ENCODE data around the gene SIPA1L2.
A peak's percentile ranks its signal among the peaks of the same experiment; 100 is the strongest.

SIPA1L2 gene

DNA sequence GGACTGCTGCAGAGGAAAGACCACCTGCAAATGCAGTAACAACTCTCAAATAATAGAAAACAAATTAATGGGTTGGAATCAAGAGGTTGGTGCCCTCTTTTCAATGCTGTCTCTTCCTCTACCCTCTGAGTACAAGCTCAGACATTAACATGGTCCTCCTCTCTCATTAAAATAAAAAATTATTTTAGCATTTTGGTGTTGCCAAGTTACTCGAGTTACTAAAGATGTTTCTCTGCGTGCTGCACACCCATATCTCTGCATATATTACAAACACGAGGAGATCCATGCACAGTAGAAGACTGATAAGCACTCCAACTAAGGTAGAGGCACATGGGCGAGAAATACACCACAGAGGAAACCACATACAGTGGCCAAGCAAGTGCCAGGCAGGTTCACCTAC, 21.5 kb downstream of the SIPA1L2 start:
- H3K23ac ChIP-seq (ENCODE audit: low read depth, low read length, poor library complexity) = no peak overlapping the region
- H3K14ac ChIP-seq (ENCODE audit: low read length) = no peak overlapping the region
- DNase-seq (ENCODE audit: low spot score) = no peak
- no peak overlapping the region for H3K9ac ChIP-seq (ENCODE audit: low read depth, low read length, poor library complexity)
- no CpG with 5 or more reads among the region's 4 CpGs for WGBS, 2 donors (ENCODE audit: extremely low coverage in 2 of 2, insufficient read length in 2 of 2, insufficient replicate concordance in 1 of 2)
- peaks cover 1 to 13% of the 10 kb centered on the region in 2 donors for H3K9me3 ChIP-seq (replicated peaks in 1 of 2; ENCODE audit: control insufficient read depth in 2 of 2, insufficient read depth in 1 of 2, low read depth in 1 of 2, low read length in 2 of 2)
- H3K18ac ChIP-seq (ENCODE audit: low read length) = no peak overlapping the region
- no peak overlapping the region for H3K4me3 ChIP-seq (ENCODE audit: low read length in 2 of 2)
- peaks cover 5% of the 10 kb centered on the region for H3K79me1 ChIP-seq (ENCODE audit: low read depth, low read length)
- H2BK12ac ChIP-seq (ENCODE audit: low read length) = no peak overlapping the region
- H3K36me3 ChIP-seq (replicated peaks in 1 of 2; ENCODE audit: control insufficient read depth in 2 of 2, insufficient read depth in 2 of 2, low read length in 2 of 2) = peaks cover 4 to 80% of the 10 kb centered on the region in 2 donors
- H2AFZ ChIP-seq (ENCODE audit: low read length) = no peak overlapping the region
- no peak overlapping the region for H4K91ac ChIP-seq (ENCODE audit: low read depth, low read length, poor library complexity)
- H2BK120ac ChIP-seq (ENCODE audit: low read depth, low read length) = no peak overlapping the region
- no peak overlapping the region for H2AK5ac ChIP-seq (ENCODE audit: low read depth, low read length)
- H2BK5ac ChIP-seq (ENCODE audit: low read length) = no peak overlapping the region
- peaks cover 3 to 4% of the 10 kb centered on the region in 2 donors for H3K4me1 ChIP-seq (ENCODE audit: control insufficient read depth in 2 of 2, insufficient read depth in 1 of 2, low read depth in 1 of 2, low read length in 2 of 2)
- H4K8ac ChIP-seq (ENCODE audit: low read depth, low read length) = no peak overlapping the region
- no peaks in the 10 kb centered on the region for H3K27me3 ChIP-seq (ENCODE audit: control insufficient read depth in 3 of 3, insufficient read depth in 3 of 3, low read depth in 1 of 3, low read length in 3 of 3)
- H2BK15ac ChIP-seq (ENCODE audit: low read length) = no peak overlapping the region
- no peak overlapping the region for H3K4me2 ChIP-seq (ENCODE audit: insufficient read depth, low read length, poor library complexity, severe bottlenecking)
- no peak overlapping the region for H3K4ac ChIP-seq (ENCODE audit: low read length)
- H3K27ac ChIP-seq (replicated peaks; ENCODE audit: low read length) = no peak overlapping the region

DNA sequence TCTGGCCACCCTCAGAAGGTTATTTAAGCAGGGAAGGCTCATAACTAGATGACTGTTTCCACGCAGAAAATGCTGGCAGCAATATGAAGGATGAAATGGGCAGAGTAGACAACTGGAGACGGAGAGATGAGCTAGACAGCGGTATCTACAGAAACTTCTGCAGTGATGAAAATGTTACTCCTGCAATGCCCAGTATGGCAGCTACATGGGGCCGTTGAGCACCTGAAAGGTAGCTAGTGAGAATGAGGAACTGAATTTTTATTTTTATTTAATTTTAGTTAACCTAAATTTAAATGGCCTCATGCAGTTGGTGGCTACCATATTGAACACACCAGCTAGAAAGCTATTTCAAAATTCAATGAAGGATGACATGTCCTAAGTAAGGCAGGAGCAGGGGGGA, 27.3 kb downstream of the SIPA1L2 start:
- no peaks in the 10 kb centered on the region for H3K27me3 ChIP-seq (ENCODE audit: control insufficient read depth in 3 of 3, insufficient read depth in 3 of 3, low read depth in 1 of 3, low read length in 3 of 3)
- H2BK5ac ChIP-seq (ENCODE audit: low read length) = no peak overlapping the region
- no peak overlapping the region for H2BK120ac ChIP-seq (ENCODE audit: low read depth, low read length)
- H2AFZ ChIP-seq (ENCODE audit: low read length) = no peak overlapping the region
- peaks cover 2 to 19% of the 10 kb centered on the region in 2 donors for H3K9me3 ChIP-seq (replicated peaks in 1 of 2; ENCODE audit: control insufficient read depth in 2 of 2, insufficient read depth in 1 of 2, low read depth in 1 of 2, low read length in 2 of 2)
- H2AK5ac ChIP-seq (ENCODE audit: low read depth, low read length) = no peak overlapping the region
- H3K4ac ChIP-seq (ENCODE audit: low read length) = no peak overlapping the region
- no peak overlapping the region for H3K4me2 ChIP-seq (ENCODE audit: insufficient read depth, low read length, poor library complexity, severe bottlenecking)
- H3K36me3 ChIP-seq (replicated peaks in 1 of 2; ENCODE audit: control insufficient read depth in 2 of 2, insufficient read depth in 2 of 2, low read length in 2 of 2) = peaks cover 2 to 69% of the 10 kb centered on the region in 2 donors
- no peak overlapping the region for H2BK12ac ChIP-seq (ENCODE audit: low read length)
- H4K91ac ChIP-seq (ENCODE audit: low read depth, low read length, poor library complexity) = no peak overlapping the region
- no peak overlapping the region for H3K9ac ChIP-seq (ENCODE audit: low read depth, low read length, poor library complexity)
- no peak overlapping the region for H3K27ac ChIP-seq (replicated peaks; ENCODE audit: low read length)
- H3K18ac ChIP-seq (ENCODE audit: low read length) = no peak overlapping the region
- H3K79me1 ChIP-seq (ENCODE audit: low read depth, low read length) = peaks cover 4% of the 10 kb centered on the region
- no peak overlapping the region for H3K4me3 ChIP-seq (ENCODE audit: low read length in 2 of 2)
- peaks cover 3 to 5% of the 10 kb centered on the region in 2 donors for H3K4me1 ChIP-seq (ENCODE audit: control insufficient read depth in 2 of 2, insufficient read depth in 1 of 2, low read depth in 1 of 2, low read length in 2 of 2)
- no peak overlapping the region for H3K14ac ChIP-seq (ENCODE audit: low read length)
- no peak overlapping the region for H2BK15ac ChIP-seq (ENCODE audit: low read length)
- H4K8ac ChIP-seq (ENCODE audit: low read depth, low read length) = no peak overlapping the region
- no CpG with 5 or more reads among the region's 4 CpGs for WGBS, 2 donors (ENCODE audit: extremely low coverage in 2 of 2, insufficient read length in 2 of 2, insufficient replicate concordance in 1 of 2)
- H3K23ac ChIP-seq (ENCODE audit: low read depth, low read length, poor library complexity) = no peak overlapping the region
- DNase-seq (ENCODE audit: low spot score) = no peak

DNA sequence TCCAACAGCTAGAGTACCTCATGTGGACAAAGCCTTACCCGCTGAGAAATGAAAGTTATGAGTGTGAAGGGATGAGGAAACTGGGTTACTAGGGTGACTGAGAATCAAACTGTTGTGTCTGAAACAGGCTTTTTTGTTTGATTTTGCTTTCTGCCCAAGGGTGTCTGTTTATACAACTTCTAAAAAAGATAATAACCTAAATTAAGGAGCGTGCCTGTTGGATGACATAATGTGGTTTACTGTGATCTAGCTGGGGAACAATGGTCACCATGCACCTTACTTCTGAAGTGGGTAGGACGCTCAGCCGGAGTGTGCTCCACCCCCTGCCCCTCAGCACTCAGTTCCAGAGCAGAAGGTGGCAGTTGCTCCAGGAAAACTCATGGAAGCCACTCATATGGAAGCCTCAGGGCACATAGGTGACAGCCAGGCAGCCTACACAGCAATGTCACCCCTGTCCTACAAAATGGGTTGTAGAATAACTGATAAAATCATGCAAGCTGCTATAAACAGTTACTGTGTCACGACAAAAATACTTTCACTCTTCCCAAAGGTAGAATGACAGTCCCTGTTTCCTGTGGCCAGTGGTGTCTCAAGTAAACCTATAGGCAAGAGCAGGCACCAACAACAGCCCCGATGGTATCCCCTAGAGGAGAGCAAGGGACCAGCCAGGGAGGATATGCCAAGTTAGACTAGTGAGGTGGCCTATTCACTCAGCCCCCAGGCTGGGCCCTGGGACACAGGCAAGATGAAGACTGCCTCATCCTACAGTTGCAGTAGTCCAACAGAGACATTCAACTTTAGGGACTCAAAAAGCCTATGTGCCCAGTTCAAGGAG, 29.3 kb downstream of the SIPA1L2 start:
- no peak overlapping the region for H4K8ac ChIP-seq (ENCODE audit: low read depth, low read length)
- no peak overlapping the region for H2BK5ac ChIP-seq (ENCODE audit: low read length)
- no peak overlapping the region for H3K4ac ChIP-seq (ENCODE audit: low read length)
- peaks cover 4% of the 10 kb centered on the region for H3K79me1 ChIP-seq (ENCODE audit: low read depth, low read length)
- H3K9me3 ChIP-seq (replicated peaks in 1 of 2; ENCODE audit: control insufficient read depth in 2 of 2, insufficient read depth in 1 of 2, low read depth in 1 of 2, low read length in 2 of 2) = peaks cover 2 to 19% of the 10 kb centered on the region in 2 donors
- no peak overlapping the region for H3K23ac ChIP-seq (ENCODE audit: low read depth, low read length, poor library complexity)
- H2BK12ac ChIP-seq (ENCODE audit: low read length) = no peak overlapping the region
- H4K91ac ChIP-seq (ENCODE audit: low read depth, low read length, poor library complexity) = no peak overlapping the region
- WGBS, 2 donors (ENCODE audit: extremely low coverage in 2 of 2, insufficient read length in 2 of 2, insufficient replicate concordance in 1 of 2) = no CpG with 5 or more reads among the region's 6 CpGs
- no peak overlapping the region for H2BK120ac ChIP-seq (ENCODE audit: low read depth, low read length)
- H2AK5ac ChIP-seq (ENCODE audit: low read depth, low read length) = peak overlapping the region; percentile 34
- no peak overlapping the region for H3K4me2 ChIP-seq (ENCODE audit: insufficient read depth, low read length, poor library complexity, severe bottlenecking)
- no peak overlapping the region for H3K18ac ChIP-seq (ENCODE audit: low read length)
- no peaks in the 10 kb centered on the region for H3K27me3 ChIP-seq (ENCODE audit: control insufficient read depth in 3 of 3, insufficient read depth in 3 of 3, low read depth in 1 of 3, low read length in 3 of 3)
- no peak for DNase-seq (ENCODE audit: low spot score)
- peaks cover 16 to 18% of the 10 kb centered on the region in 2 donors for H3K4me1 ChIP-seq (ENCODE audit: control insufficient read depth in 2 of 2, insufficient read depth in 1 of 2, low read depth in 1 of 2, low read length in 2 of 2)
- H3K27ac ChIP-seq (replicated peaks; ENCODE audit: low read length) = no peak overlapping the region
- H3K9ac ChIP-seq (ENCODE audit: low read depth, low read length, poor library complexity) = no peak overlapping the region
- no peak overlapping the region for H2AFZ ChIP-seq (ENCODE audit: low read length)
- H3K4me3 ChIP-seq (ENCODE audit: low read length in 2 of 2) = no peak overlapping the region
- H3K36me3 ChIP-seq (replicated peaks in 1 of 2; ENCODE audit: control insufficient read depth in 2 of 2, insufficient read depth in 2 of 2, low read length in 2 of 2) = peaks cover 2 to 56% of the 10 kb centered on the region in 2 donors
- peak overlapping the region; percentile 51 for H2BK15ac ChIP-seq (ENCODE audit: low read length)
- no peak overlapping the region for H3K14ac ChIP-seq (ENCODE audit: low read length)

GRCh38 chr1:232599178-232600041, 30.5 kb downstream of the SIPA1L2 start:
- no CpG with 5 or more reads among the region's 11 CpGs for WGBS, 2 donors (ENCODE audit: extremely low coverage in 2 of 2, insufficient read length in 2 of 2, insufficient replicate concordance in 1 of 2)

More at GRCh38 chr1:232599178-232600041, 30.5 kb downstream of the SIPA1L2 start:
- no peak overlapping the region for H3K4me2 ChIP-seq (ENCODE audit: insufficient read depth, low read length, poor library complexity, severe bottlenecking)
- H2BK12ac ChIP-seq (ENCODE audit: low read length) = no peak overlapping the region
- peak overlapping the region; percentile 33 for H2AK5ac ChIP-seq (ENCODE audit: low read depth, low read length)
- no peak overlapping the region for H3K4ac ChIP-seq (ENCODE audit: low read length)
- no peaks in the 10 kb centered on the region for H3K27me3 ChIP-seq (ENCODE audit: control insufficient read depth in 3 of 3, insufficient read depth in 3 of 3, low read depth in 1 of 3, low read length in 3 of 3)
- no peak overlapping the region for H3K27ac ChIP-seq (replicated peaks; ENCODE audit: low read length)
- no peak overlapping the region for H3K23ac ChIP-seq (ENCODE audit: low read depth, low read length, poor library complexity)
- H4K8ac ChIP-seq (ENCODE audit: low read depth, low read length) = no peak overlapping the region
- no peak for DNase-seq (ENCODE audit: low spot score)
- no peak overlapping the region for H2BK5ac ChIP-seq (ENCODE audit: low read length)
- no peak overlapping the region for H3K18ac ChIP-seq (ENCODE audit: low read length)
- no peak overlapping the region for H3K14ac ChIP-seq (ENCODE audit: low read length)
- H3K79me1 ChIP-seq (ENCODE audit: low read depth, low read length) = peaks cover 2% of the 10 kb centered on the region
- H2BK15ac ChIP-seq (ENCODE audit: low read length) = peak overlapping the region; percentile 16
- no peak overlapping the region for H3K4me3 ChIP-seq (ENCODE audit: low read length in 2 of 2)
- no peak overlapping the region for H2AFZ ChIP-seq (ENCODE audit: low read length)
- no peak overlapping the region for H2BK120ac ChIP-seq (ENCODE audit: low read depth, low read length)
- peaks cover 21 to 29% of the 10 kb centered on the region in 2 donors for H3K4me1 ChIP-seq (ENCODE audit: control insufficient read depth in 2 of 2, insufficient read depth in 1 of 2, low read depth in 1 of 2, low read length in 2 of 2)
- H3K9ac ChIP-seq (ENCODE audit: low read depth, low read length, poor library complexity) = no peak overlapping the region
- H3K36me3 ChIP-seq (replicated peaks in 1 of 2; ENCODE audit: control insufficient read depth in 2 of 2, insufficient read depth in 2 of 2, low read length in 2 of 2) = peaks cover under 1 to 44% of the 10 kb centered on the region in 2 donors
- H4K91ac ChIP-seq (ENCODE audit: low read depth, low read length, poor library complexity) = no peak overlapping the region
- peaks cover 2 to 16% of the 10 kb centered on the region in 2 donors for H3K9me3 ChIP-seq (replicated peaks in 1 of 2; ENCODE audit: control insufficient read depth in 2 of 2, insufficient read depth in 1 of 2, low read depth in 1 of 2, low read length in 2 of 2)

Data from neuronal stem cell (in vitro differentiated cells).